Esophagus muscularis mucosa (tissue), 4 donors: Measurements from ENCODE around the gene NUP214.

Experiments used
- CTCF ChIP-seq, 3 experiments: fragments of 200-600 bp in 2 of 3; fragments of 450-650 bp in 1 of 3; sonication (generic) in 2 of 3; IDR thresholded peaks; one replicate each; pipeline ENCODE4 v1.5.1; 2017 to 2019; ENCODE audit warnings: antibody characterized with exemption in 3 of 3, mild to moderate bottlenecking in 2 of 3, moderate library complexity in 1 of 3
- EP300 ChIP-seq: sonication (generic); formaldehyde crosslinking; IDR thresholded peaks from one replicate; pipeline ENCODE4 v1.6.1; 2017; ENCODE audit warnings: antibody characterized with exemption
- POLR2A ChIP-seq: fragments of 450-650 bp; IDR thresholded peaks from one replicate; pipeline ENCODE4 v1.6.1; 2017; ENCODE audit warnings: antibody characterized with exemption, moderate library complexity, mild to moderate bottlenecking, low read depth
- POLR2AphosphoS5 ChIP-seq, 2 donors: sonication (generic); formaldehyde crosslinking; IDR thresholded peaks; one replicate each; pipeline ENCODE4 v1.6.1; 2017; ENCODE audit warnings: antibody characterized with exemption in 2 of 2

- TF ChIP-seq POLR2A (no peak), CTCF (IDR thresholded peaks at IDR 0.05) (no peak), EP300 (no peak), POLR2AphosphoS5 (IDR thresholded peaks at IDR 0.05) (no peak)
Measured at GRCh38 chr9:131145245-131145644, 19.9 kb downstream of the NUP214 start.
